ENCODE data around the gene UBE4B.
"Not testable (repeated sequence)": the region's sequence is repeated elsewhere in the genome, so short reads cannot be mapped to it uniquely, and the experiment has no call there.

Gene UBE4B

GRCh38 chr1:10032590-10033358 lies at the start of gene UBE4B:
TSS of gene UBE4B (plus strand) at chr1:10032958. CDS start at chr1:10033671, 713 bp downstream.
- DNase-seq (ENCODE audit: low read depth, low spot score): peak; percentile 95

GRCh38 chr1:9984253-9984652 lies 48.5 kb upstream of the UBE4B start:
- DNase-seq (ENCODE audit: low read depth, low spot score): no peak

- no peak for DNase-seq (ENCODE audit: low read depth, low spot score)
Observed at GRCh38 chr1:9985001-9985400, 47.8 kb upstream of the UBE4B start.

- DNase-seq (ENCODE audit: low read depth, low spot score): no peak
Observed at GRCh38 chr1:9989773-9990172, 43.0 kb upstream of the UBE4B start.

GRCh38 chr1:9990944-9991343 lies 41.8 kb upstream of the UBE4B start:
- DNase-seq (ENCODE audit: low read depth, low spot score): no peak

GRCh38 chr1:9992910-9993309 lies 39.8 kb upstream of the UBE4B start:
- DNase-seq (ENCODE audit: low read depth, low spot score): no peak

GRCh38 chr1:9993561-9994075 lies 39.1 kb upstream of the UBE4B start:
- DNase-seq (ENCODE audit: low read depth, low spot score): no peak

GRCh38 chr1:9996624-9997582 lies 35.9 kb upstream of the UBE4B start, which contains the start of gene RBP7:
TSS of gene RBP7 (plus strand) at chr1:9997228. CDS start at chr1:9997259, 31 bp downstream.
- DNase-seq (ENCODE audit: low read depth, low spot score): no peak

- no peak for DNase-seq (ENCODE audit: low read depth, low spot score)
Observed at GRCh38 chr1:10001016-10001665, 31.6 kb upstream of the UBE4B start.

GRCh38 chr1:10005248-10005647 lies 27.5 kb upstream of the UBE4B start:
- not testable (repeated sequence) for DNase-seq (ENCODE audit: low read depth, low spot score)

- no peak for DNase-seq (ENCODE audit: low read depth, low spot score)
Observed at GRCh38 chr1:10007169-10007568, 25.6 kb upstream of the UBE4B start.

- DNase-seq (ENCODE audit: low read depth, low spot score): no peak
Observed at GRCh38 chr1:10014016-10014415, 18.7 kb upstream of the UBE4B start.

- no peak for DNase-seq (ENCODE audit: low read depth, low spot score)
Observed at GRCh38 chr1:10019561-10019960, 13.2 kb upstream of the UBE4B start.

GRCh38 chr1:10020086-10020485 lies 12.7 kb upstream of the UBE4B start:
- no peak for DNase-seq (ENCODE audit: low read depth, low spot score)

GRCh38 chr1:10020678-10021077 lies 12.1 kb upstream of the UBE4B start:
- not testable (repeated sequence) for DNase-seq (ENCODE audit: low read depth, low spot score)

- DNase-seq (ENCODE audit: low read depth, low spot score): not testable (repeated sequence)
Observed at GRCh38 chr1:10021992-10022391, 10.8 kb upstream of the UBE4B start.

GRCh38 chr1:10022656-10023055 lies 10.1 kb upstream of the UBE4B start:
- DNase-seq (ENCODE audit: low read depth, low spot score): no peak

- DNase-seq (ENCODE audit: low read depth, low spot score): no peak
Observed at GRCh38 chr1:10025354-10025753, 7.4 kb upstream of the UBE4B start.

- DNase-seq (ENCODE audit: low read depth, low spot score): no peak
Observed at GRCh38 chr1:10027027-10027426, 5.7 kb upstream of the UBE4B start.

GRCh38 chr1:10028956-10029500 lies 3.7 kb upstream of the UBE4B start:
- not testable (repeated sequence) for DNase-seq (ENCODE audit: low read depth, low spot score)

GRCh38 chr1:10031461-10031860 lies 1.3 kb upstream of the UBE4B start:
- DNase-seq (ENCODE audit: low read depth, low spot score): no peak

Data from activated naive CD8-positive, alpha-beta T cell treated with anti-CD3 and anti-CD28 coated beads, Interleukin-2, amount 50 U/mL, for 16 hours (primary cell).